ENCODE data around the gene DSTN. TPM values are rescaled to one million over a fixed set of nuclear protein-coding genes. Genes with fewer than 3 reads are reported as not detected.

The DSTN gene
- total RNA-seq, 4 donors from 2014 or later: 242 to 616 (median 360) TPM

DNA sequence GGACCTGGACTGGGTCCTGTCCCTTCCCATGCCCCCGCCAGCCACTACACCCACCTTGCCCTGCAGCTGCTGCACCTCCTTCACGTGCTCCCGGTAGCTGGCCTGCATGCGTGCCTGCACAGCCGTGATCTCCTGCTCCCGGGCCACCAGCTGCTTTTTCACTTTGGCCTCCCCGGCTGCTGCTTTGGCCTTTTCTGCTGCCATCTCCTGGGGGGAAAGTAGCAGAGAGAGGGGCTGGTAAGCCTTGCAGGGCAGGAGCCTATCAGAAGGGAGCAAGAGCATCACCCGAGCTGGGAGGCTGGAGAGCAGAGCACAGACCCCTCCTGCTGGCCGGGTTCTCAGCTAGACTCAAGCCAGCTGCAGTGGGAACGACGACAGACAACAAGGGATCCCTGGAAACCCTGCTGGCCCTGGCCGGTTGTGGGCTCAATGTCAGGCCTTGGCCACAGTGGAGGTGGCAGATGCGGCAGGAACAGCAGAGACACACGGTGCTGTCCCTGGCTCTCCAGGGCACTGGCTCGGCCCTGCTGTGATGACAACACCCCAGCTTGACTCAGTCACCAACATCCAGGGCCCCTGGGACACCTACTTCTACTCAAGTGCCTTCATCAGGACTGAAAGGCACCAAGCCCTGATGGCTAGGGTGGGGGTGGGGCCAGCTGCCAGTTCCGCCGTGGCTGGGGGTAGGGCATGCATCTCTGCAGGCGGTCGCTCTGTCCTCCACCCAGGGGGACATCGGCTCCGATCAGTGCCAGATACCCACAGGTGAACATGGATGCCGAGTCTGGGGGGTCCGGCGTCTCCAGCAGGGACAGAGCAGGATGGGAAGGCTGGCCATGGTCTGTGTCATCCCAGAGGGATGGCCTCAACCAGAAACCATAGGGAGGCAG, 66.9 kb downstream of the DSTN start:
- DNase-seq: no peak
- H3K36me3 ChIP-seq: peaks cover 28 to 100% (median 46%) of the 10 kb centered on the region in 3 donors
- 89 to 91% methylated on average over 11 of the region's 24 CpGs for WGBS, 2 donors
- H3K9me3 ChIP-seq: no peaks in the 10 kb centered on the region
- no peak overlapping the region for H3K4me3 ChIP-seq
- peaks cover 4 to 36% (median 26%) of the 10 kb centered on the region in 3 donors for H3K4me1 ChIP-seq
- intact Hi-C loops (cut with DNase I): loop anchor here (10.0 kb wide), 1 partner anchor 88 kb away; no protein-coding TSS in a partner anchor
- H3K27me3 ChIP-seq: no peaks in the 10 kb centered on the region
- TF ChIP-seq POLR2A (IDR thresholded peaks at IDR 0.05): no peak
- TF ChIP-seq, protein P1, sequence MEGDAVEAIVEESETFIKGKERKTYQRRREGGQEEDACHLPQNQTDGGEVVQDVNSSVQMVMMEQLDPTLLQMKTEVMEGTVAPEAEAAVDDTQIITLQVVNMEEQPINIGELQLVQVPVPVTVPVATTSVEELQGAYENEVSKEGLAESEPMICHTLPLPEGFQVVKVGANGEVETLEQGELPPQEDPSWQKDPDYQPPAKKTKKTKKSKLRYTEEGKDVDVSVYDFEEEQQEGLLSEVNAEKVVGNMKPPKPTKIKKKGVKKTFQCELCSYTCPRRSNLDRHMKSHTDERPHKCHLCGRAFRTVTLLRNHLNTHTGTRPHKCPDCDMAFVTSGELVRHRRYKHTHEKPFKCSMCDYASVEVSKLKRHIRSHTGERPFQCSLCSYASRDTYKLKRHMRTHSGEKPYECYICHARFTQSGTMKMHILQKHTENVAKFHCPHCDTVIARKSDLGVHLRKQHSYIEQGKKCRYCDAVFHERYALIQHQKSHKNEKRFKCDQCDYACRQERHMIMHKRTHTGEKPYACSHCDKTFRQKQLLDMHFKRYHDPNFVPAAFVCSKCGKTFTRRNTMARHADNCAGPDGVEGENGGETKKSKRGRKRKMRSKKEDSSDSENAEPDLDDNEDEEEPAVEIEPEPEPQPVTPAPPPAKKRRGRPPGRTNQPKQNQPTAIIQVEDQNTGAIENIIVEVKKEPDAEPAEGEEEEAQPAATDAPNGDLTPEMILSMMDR (IDR thresholded peaks at IDR 0.05): no peak
- peak overlapping the region in 1 of 4 donors; percentile 37 for H3K27ac ChIP-seq

GRCh38 chr20:17637413-17637780, 67.5 kb downstream of the DSTN start:
- H3K27ac ChIP-seq: peak overlapping the region in 1 of 4 donors; percentile 10
- H3K27me3 ChIP-seq: no peaks in the 10 kb centered on the region
- peaks cover 21 to 100% (median 45%) of the 10 kb centered on the region in 3 donors for H3K36me3 ChIP-seq
- intact Hi-C loops (cut with DNase I): loop anchor here (10.0 kb wide), 1 partner anchor 87 kb away; no protein-coding TSS in a partner anchor
- no peaks in the 10 kb centered on the region for H3K9me3 ChIP-seq
- WGBS, 2 donors: 94% methylated on average over 3 of the region's 4 CpGs; no CpG with 5 or more reads in 1 of the 2 donors
- DNase-seq: no peak
- no peak overlapping the region for H3K4me3 ChIP-seq
- TF ChIP-seq POLR2A (IDR thresholded peaks at IDR 0.05): no peak
- TF ChIP-seq, protein P1 (IDR thresholded peaks at IDR 0.05): no peak
- peaks cover 4 to 36% (median 26%) of the 10 kb centered on the region in 3 donors for H3K4me1 ChIP-seq

DNA sequence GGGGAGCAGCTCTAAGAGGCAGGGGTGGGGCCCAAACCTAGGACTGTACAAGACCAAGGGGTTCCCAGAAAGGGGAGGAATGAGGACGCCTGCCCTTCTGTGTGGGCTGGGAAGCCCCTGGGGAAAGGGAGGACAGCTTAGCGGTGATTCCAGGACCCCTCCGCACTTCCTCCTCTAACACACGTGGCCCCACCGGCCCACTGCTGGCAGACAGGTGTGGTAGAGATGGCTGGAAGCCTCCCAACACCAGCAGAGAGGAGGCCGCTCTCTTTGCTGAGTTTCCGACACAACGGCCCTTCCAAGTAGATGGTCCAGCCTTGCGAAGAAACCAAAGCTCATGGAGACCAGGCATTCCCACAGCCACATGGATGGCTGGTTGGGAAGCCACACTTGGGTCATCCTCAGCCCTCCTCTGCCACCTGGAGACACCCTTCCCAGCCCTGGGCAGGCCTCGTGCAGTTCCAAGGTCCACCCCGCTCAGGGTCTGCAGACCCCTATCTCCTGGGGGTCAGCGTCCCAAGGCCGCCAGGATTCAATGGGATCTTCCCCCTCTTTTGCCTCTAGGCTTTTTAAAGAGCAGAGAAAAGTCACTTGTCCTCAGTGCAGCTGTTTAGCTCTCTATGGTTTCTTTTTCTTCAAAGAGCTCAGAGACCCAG, 68.2 kb downstream of the DSTN start:
- intact Hi-C loops (cut with DNase I): loop anchor here (10.0 kb wide), 1 partner anchor 87 kb away; no protein-coding TSS in a partner anchor
- WGBS, 2 donors: 86 to 100% methylated on average over 3 to 11 of the region's 13 CpGs
- Histone ChIP-seq H3K4me3 (no peak overlapping the region), H3K9me3 (no peaks in the 10 kb centered on the region), H3K27ac (no peak overlapping the region), H3K27me3 (no peaks in the 10 kb centered on the region), H3K4me1 (peaks cover 4 to 40% (median 26%) of the 10 kb centered on the region in 3 donors), H3K36me3 (peaks cover 14 to 100% (median 42%) of the 10 kb centered on the region in 3 donors)
- TF ChIP-seq, protein P1 (IDR thresholded peaks at IDR 0.05): no peak
- TF ChIP-seq POLR2A (IDR thresholded peaks at IDR 0.05): no peak
- no peak for DNase-seq

DNA sequence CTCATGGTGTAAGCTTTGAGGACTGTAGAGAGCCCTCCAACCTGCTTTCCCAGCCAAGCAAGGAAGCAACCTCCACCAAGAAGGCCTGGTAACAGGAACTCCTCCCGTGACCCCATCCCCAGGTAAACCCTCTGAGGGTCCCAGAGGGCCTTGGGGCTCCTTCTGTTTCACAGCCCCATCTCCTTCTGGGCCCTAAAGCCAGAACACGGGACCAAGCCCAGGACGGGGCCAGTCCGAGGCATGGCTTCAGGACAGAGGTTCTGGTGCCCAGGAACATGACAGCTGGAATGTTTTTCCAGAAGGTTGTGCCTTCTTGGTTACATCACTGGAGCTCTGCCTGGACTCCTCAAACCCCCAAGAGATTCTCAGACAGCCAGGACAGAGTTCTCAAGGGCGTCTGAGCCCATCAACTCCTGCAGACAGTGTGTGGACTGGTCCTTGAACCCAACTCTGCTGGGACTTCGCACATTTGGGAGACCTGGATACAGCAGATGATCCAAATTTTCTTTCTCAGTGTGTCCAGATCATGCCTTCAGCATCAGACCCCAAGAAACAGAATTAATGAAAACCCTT, 69.0 kb downstream of the DSTN start:
- peaks cover 8 to 98% (median 34%) of the 10 kb centered on the region in 3 donors for H3K36me3 ChIP-seq
- no peaks in the 10 kb centered on the region for H3K9me3 ChIP-seq
- TF ChIP-seq, protein P1 (IDR thresholded peaks at IDR 0.05): no peak
- DNase-seq: no peak
- H3K4me1 ChIP-seq: peaks cover 4 to 46% (median 24%) of the 10 kb centered on the region in 3 donors
- no peak overlapping the region for H3K4me3 ChIP-seq
- no peak overlapping the region for H3K27ac ChIP-seq
- H3K27me3 ChIP-seq: no peaks in the 10 kb centered on the region
- intact Hi-C loops (cut with DNase I): loop anchor here (10.0 kb wide), 1 partner anchor 86 kb away; no protein-coding TSS in a partner anchor
- WGBS, 2 donors: 79 to 86% methylated on average over 2 to 3 of the region's 6 CpGs

All from esophagus squamous epithelium (tissue), 5 donors.